Measurements from ENCODE around the gene CSK. TPM values are rescaled to one million over a fixed set of nuclear protein-coding genes. Genes with fewer than 3 reads are reported as not detected.

Gene CSK
- total and polyA plus RNA-seq, 8 donors, result 15.2 to 61.0 (median 24.0) TPM

DNA sequence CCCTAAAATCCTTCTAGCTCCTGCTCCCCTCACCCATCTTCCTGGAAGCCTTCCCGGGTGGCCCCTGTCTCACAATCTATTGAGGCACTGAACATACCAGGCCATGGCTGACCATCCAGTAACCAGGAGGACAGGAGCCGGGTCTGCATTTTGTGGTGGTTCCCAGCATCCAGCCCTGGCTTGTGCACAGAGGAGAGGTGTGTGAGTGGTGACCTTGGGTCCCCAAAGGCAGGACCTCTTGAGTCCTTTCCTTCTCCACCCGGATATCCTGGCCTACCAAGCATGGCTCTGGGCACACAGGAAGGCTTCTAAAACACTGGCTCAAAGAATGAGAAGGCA lies 7.8 kb downstream of the CSK start:
- peaks cover 80 to 98% (median 93%) of the 10 kb centered on the region in 4 donors for H3K4me1 ChIP-seq
- H3K27me3 ChIP-seq, result no peaks in the 10 kb centered on the region
- 16 to 29% (median 20%) methylated on average over 3 of the region's 3 CpGs for WGBS, 5 donors
- H3K27ac ChIP-seq, result peak overlapping the region; percentile 60 to 95 (median 89)
- H3K9me3 ChIP-seq, result no peaks in the 10 kb centered on the region
- peaks cover 0 to 4% (median under 1%) of the 10 kb centered on the region in 4 donors for H3K36me3 ChIP-seq
- DNase-seq, result no peak
- intact Hi-C loops (cut with DNase I; ENCODE audit: low total_unique reads), result no loop called here
- peak overlapping the region in 3 of 4 donors; percentile 21 to 46 (median 26) for H3K4me3 ChIP-seq
- TF ChIP-seq EP300 (IDR thresholded peaks at IDR 0.05), result no peak
- TF ChIP-seq, protein P1, sequence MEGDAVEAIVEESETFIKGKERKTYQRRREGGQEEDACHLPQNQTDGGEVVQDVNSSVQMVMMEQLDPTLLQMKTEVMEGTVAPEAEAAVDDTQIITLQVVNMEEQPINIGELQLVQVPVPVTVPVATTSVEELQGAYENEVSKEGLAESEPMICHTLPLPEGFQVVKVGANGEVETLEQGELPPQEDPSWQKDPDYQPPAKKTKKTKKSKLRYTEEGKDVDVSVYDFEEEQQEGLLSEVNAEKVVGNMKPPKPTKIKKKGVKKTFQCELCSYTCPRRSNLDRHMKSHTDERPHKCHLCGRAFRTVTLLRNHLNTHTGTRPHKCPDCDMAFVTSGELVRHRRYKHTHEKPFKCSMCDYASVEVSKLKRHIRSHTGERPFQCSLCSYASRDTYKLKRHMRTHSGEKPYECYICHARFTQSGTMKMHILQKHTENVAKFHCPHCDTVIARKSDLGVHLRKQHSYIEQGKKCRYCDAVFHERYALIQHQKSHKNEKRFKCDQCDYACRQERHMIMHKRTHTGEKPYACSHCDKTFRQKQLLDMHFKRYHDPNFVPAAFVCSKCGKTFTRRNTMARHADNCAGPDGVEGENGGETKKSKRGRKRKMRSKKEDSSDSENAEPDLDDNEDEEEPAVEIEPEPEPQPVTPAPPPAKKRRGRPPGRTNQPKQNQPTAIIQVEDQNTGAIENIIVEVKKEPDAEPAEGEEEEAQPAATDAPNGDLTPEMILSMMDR (IDR thresholded peaks at IDR 0.05), result no peak
- TF ChIP-seq POLR2A (IDR thresholded peaks at IDR 0.05), result no peak
- no peak for TF ChIP-seq POLR2AphosphoS5 (IDR thresholded peaks at IDR 0.05)

DNA sequence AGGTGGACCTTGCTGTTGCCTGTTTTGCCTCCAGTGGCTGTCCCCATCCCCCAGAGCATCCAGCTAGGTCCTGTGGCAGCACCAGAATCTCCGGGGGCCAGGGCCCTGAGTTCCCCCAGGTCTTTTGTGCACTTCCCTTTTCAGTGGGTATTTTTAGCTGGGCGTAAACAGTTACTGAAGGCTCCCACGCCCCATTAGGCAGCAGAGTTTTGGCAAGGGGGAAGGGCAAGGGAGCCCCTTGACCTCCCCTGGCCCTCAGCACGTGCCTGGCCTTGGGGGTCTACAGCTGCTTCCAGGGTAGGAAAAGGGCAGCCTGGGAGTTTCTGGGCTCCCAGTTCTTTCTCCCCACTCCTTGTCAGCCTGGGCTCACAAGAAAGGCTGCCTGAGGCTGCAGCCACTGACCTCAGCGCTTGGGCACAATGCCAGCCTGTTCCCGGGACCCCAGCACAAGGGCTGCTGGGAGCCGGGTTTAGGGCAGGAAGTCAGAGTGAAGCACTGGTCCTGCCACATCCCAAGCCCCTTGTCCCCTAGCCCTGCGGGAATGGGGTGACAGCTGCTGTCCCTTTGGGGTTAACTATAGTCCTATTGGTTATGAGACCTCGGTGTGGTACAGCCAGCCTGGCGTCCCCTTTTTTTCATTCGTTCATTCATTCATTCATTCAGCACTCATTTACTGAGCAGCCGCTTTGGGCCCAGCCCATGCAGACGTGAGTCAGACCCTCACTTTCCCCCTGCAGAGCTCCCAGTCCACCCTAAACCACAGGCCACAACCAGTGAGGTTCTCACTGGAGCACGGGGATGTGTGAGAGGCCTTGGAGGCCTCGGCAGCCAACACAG lies 8.4 kb downstream of the CSK start:
- peaks cover 74 to 98% (median 93%) of the 10 kb centered on the region in 4 donors for H3K4me1 ChIP-seq
- H3K27ac ChIP-seq, result peak overlapping the region; percentile 60 to 95 (median 89)
- WGBS, 5 donors, result 15 to 32% (median 29%) methylated on average over 8 to 15 of the region's 15 CpGs
- no peaks in the 10 kb centered on the region for H3K27me3 ChIP-seq
- H3K9me3 ChIP-seq, result no peaks in the 10 kb centered on the region
- intact Hi-C loops (cut with DNase I; ENCODE audit: low total_unique reads), result no loop called here
- H3K4me3 ChIP-seq, result peak overlapping the region in 2 of 4 donors; percentile 26 to 46
- peak; percentile 61 to 87 for DNase-seq
- H3K36me3 ChIP-seq, result peaks cover 0 to 10% (median 3%) of the 10 kb centered on the region in 4 donors
- TF ChIP-seq EP300 (IDR thresholded peaks at IDR 0.05), result no peak
- TF ChIP-seq, protein P1 (IDR thresholded peaks at IDR 0.05), result no peak
- TF ChIP-seq POLR2A (IDR thresholded peaks at IDR 0.05), result no peak
- no peak for TF ChIP-seq POLR2AphosphoS5 (IDR thresholded peaks at IDR 0.05)

DNA sequence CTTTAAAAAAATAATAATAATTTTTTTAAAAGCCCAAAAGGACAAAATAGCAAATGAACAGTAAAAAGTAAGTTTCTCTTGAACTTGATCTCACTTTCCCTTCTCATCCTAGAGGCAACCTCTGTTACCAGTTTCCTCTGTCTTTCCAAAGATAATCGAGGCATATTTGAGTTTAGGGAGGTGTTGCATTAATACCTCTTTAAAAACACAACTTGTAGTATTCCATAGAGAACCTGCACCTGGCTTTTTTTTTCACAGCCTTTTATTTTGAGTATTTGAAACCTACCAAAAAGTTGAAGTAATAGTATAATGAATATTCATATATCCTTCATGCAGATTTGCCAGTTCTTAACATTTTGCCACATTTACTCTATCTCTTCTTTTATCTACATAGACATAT lies 9.1 kb downstream of the CSK start:
- H3K27ac ChIP-seq, result peak overlapping the region in 4 of 5 donors; percentile 76 to 95 (median 90)
- TF ChIP-seq EP300 (IDR thresholded peaks at IDR 0.05), result no peak
- TF ChIP-seq POLR2AphosphoS5 (IDR thresholded peaks at IDR 0.05), result no peak
- TF ChIP-seq POLR2A (IDR thresholded peaks at IDR 0.05), result no peak
- TF ChIP-seq, protein P1 (IDR thresholded peaks at IDR 0.05), result no peak
- DNase-seq, result no peak
- H3K4me1 ChIP-seq, result peaks cover 72 to 96% (median 87%) of the 10 kb centered on the region in 4 donors
- intact Hi-C loops (cut with DNase I; ENCODE audit: low total_unique reads), result no loop called here
- H3K4me3 ChIP-seq, result no peak overlapping the region
- H3K27me3 ChIP-seq, result no peaks in the 10 kb centered on the region
- H3K36me3 ChIP-seq, result peaks cover 0 to 12% (median 3%) of the 10 kb centered on the region in 4 donors
- 11 to 34% (median 32%) methylated on average over 1 of the region's 1 CpG for WGBS, 5 donors
- H3K9me3 ChIP-seq, result no peaks in the 10 kb centered on the region

DNA sequence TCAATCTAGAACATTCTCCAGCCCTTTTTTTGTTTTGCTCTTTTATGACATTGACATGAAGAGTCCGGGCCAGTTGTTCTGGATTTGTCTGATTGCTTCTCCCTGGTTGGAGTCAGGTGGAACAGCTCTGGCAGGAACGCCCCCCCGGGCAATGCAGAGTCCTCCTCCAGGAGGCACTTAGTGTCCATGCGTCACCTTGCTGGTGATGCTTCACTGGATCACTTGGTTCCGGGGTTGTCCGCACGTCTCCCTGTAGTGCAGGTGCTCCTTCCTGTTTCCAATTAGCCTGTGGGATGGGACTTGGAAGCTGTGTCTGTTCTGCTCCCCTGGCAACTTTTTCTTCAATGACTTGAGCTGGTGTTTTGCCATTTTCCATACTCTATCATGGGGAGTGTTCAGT lies 9.8 kb downstream of the CSK start:
- intact Hi-C loops (cut with DNase I; ENCODE audit: low total_unique reads), result no loop called here
- Histone ChIP-seq H3K4me3 (no peak overlapping the region), H3K4me1 (peaks cover 66 to 95% (median 80%) of the 10 kb centered on the region in 4 donors), H3K9me3 (no peaks in the 10 kb centered on the region), H3K27ac (peak overlapping the region in 2 of 5 donors; percentile 36 to 95), H3K36me3 (peaks cover 0 to 12% (median 3%) of the 10 kb centered on the region in 4 donors), H3K27me3 (no peaks in the 10 kb centered on the region)
- DNase-seq, result no peak
- WGBS, 5 donors, result 74 to 91% (median 88%) methylated on average over 6 to 7 of the region's 7 CpGs
- TF ChIP-seq, protein P1 (IDR thresholded peaks at IDR 0.05), result no peak
- TF ChIP-seq EP300 (IDR thresholded peaks at IDR 0.05) (no peak), POLR2AphosphoS5 (IDR thresholded peaks at IDR 0.05) (no peak), POLR2A (IDR thresholded peaks at IDR 0.05) (no peak)
